Tibial artery (tissue), 4 donors: Measurements from ENCODE around the gene CMSS1.

Source experiments
- DNase-seq, 2 donors: peaks; one replicate each; pipeline ENCODE4 v3.0.0-alpha.2; 2019
- H3K27ac ChIP-seq, 2 donors: fragments of 200-600 bp; sonication (generic) in 1 of 2; 1 replicate in 1 of 2; 2 replicates in 1 of 2; pipeline ENCODE4 v1.5.1; 2018 to 2019; ENCODE audit warnings: mild to moderate bottlenecking in 1 of 2
- H3K27me3 ChIP-seq, 2 donors: fragments of 200-600 bp; sonication (generic) in 1 of 2; one replicate each; pipeline versions ENCODE4 v1.5.1 to v1.6.0; 2016 to 2019
- H3K36me3 ChIP-seq, 3 donors: fragments of 200-600 bp; sonication (generic) in 2 of 3; one replicate each; pipeline ENCODE4 v1.5.1; 2016 to 2019; ENCODE audit warnings: mild to moderate bottlenecking in 2 of 3
- H3K4me1 ChIP-seq, 4 donors: fragments of 200-600 bp; sonication (generic) in 2 of 4; 1 replicate in 3 of 4; 2 replicates in 1 of 4; pipeline ENCODE4 v1.5.1; 2016 to 2019
- H3K4me3 ChIP-seq, 2 donors: fragments of 200-600 bp; sonication (generic) in 1 of 2; 1 replicate in 1 of 2; 2 replicates in 1 of 2; pipeline ENCODE4 v1.5.1; 2018 to 2019; ENCODE audit warnings: mild to moderate bottlenecking in 2 of 2
- H3K9me3 ChIP-seq, 3 donors: fragments of 200-600 bp; sonication (generic) in 1 of 3; one replicate each; pipeline ENCODE4 v1.5.1; 2016 to 2019
- CTCF ChIP-seq, 2 experiments: fragments of 200-600 bp in 1 of 2; fragments of 450-650 bp in 1 of 2; IDR thresholded peaks; one replicate each; pipeline ENCODE4 v1.5.1; 2017 to 2019; ENCODE audit warnings: antibody characterized with exemption in 2 of 2, mild to moderate bottlenecking in 1 of 2, moderate library complexity in 1 of 2
- intact Hi-C: fragments of 100-400 bp; cut with DNase I; formaldehyde crosslinking; loops from one replicate; pipeline ENCODE4 v1.15.0; 2023; ENCODE audit warnings: low total_unique reads

Gene CMSS1

DNA sequence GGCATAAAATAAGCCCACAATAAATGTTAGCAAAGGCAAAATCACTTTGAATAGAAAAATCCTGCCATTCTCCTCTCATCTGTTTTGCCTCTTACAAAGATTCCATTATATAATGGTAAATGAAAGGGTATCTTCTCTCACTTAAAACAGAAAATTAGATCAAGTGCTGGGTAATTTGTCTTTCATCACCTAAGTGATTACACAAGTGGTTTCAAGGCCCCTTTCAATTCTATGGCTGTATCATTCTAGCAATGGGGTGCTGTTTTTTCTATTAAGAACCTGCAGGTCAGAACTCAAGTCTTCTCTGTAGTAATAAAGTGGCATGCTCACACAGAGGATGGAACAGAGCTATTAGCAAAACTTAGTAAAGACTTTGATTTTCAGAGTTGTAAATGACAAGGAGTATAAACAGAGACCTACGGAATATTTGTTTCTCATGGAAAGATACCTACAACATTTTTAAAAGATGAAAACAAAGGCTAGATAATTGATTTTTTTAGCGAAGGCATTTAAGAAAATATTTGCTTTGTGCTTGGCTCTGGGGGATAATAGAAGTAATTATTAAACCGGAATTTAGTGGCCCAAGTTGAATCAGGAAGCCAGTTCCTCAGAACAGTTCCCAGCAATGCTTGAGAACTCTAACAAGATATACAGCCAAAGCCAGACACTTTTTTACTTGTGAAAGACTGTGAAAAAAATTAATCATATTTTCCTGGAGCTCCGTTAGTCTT lies 137.4 kb downstream of the CMSS1 start:
- Histone ChIP-seq H3K27me3 (no peaks in the 10 kb centered on the region), H3K27ac (peak overlapping the region in 1 of 2 donors; percentile 11), H3K36me3 (no peaks in the 10 kb centered on the region), H3K4me1 (peaks cover 0 to 61% (median 4%) of the 10 kb centered on the region in 4 donors), H3K4me3 (no peak overlapping the region), H3K9me3 (no peaks in the 10 kb centered on the region)
- intact Hi-C loops: no loop called here
- TF ChIP-seq CTCF (IDR thresholded peaks at IDR 0.05): no peak
- DNase-seq: no peak

DNA sequence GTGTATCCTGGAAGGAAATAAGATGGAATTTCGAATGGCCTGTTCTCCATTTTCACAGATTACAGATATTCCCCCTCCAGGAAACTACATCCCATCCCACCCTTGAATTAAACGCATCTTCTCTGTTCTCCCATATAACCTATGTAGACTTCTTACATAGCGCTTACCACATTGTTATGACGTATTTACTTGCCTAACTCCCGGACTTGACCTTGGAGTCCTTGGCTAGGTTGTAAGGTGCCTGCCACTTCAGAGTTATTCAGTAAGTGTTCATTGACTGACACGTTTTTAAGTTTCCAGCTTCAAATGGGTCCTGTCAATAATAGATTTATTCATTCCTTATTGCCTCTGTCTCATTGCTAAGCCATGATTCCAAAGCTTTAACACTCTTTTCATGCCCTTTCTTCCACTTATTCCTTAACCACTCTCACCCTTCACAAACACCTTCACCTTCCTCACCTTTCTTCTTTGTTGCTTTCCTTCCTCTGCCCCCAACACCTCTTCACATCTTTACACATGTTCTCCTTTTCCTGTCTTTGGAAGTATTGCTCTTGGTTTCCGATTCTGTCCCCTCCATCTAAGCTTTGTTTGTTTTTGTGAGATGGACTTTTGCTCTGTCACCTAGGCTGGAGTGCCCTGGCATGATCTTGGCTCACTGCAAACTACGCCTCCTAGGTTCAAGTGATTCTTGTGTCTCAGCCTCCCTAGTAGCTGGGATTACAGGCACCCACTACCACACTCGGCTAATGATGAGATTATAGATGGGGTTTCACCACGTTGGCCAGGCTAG lies 138.3 kb downstream of the CMSS1 start:
- Histone ChIP-seq H3K36me3 (no peaks in the 10 kb centered on the region), H3K4me3 (no peak overlapping the region), H3K9me3 (no peaks in the 10 kb centered on the region), H3K27ac (peak overlapping the region in 1 of 2 donors; percentile 87), H3K4me1 (peaks cover 0 to 61% (median 5%) of the 10 kb centered on the region in 4 donors), H3K27me3 (no peaks in the 10 kb centered on the region)
- no peak for DNase-seq
- intact Hi-C loops: no loop called here
- TF ChIP-seq CTCF (IDR thresholded peaks at IDR 0.05): no peak

GRCh38 chr3:99957151-99957796 lies 139.6 kb downstream of the CMSS1 start:
- Histone ChIP-seq H3K9me3 (no peaks in the 10 kb centered on the region), H3K4me3 (no peak overlapping the region), H3K27ac (peak overlapping the region; percentile 30 to 87), H3K36me3 (no peaks in the 10 kb centered on the region), H3K27me3 (no peaks in the 10 kb centered on the region), H3K4me1 (peaks cover 0 to 67% (median 9%) of the 10 kb centered on the region in 4 donors)
- DNase-seq: no peak
- intact Hi-C loops: no loop called here
- TF ChIP-seq CTCF (IDR thresholded peaks at IDR 0.05): no peak

GRCh38 chr3:99958222-99958912 lies 140.7 kb downstream of the CMSS1 start:
- intact Hi-C loops: no loop called here
- DNase-seq: no peak
- no peak overlapping the region for H3K4me3 ChIP-seq
- H3K4me1 ChIP-seq: peaks cover 0 to 73% (median 9%) of the 10 kb centered on the region in 4 donors
- H3K27me3 ChIP-seq: no peaks in the 10 kb centered on the region
- H3K27ac ChIP-seq: peak overlapping the region; percentile 82 to 87
- no peaks in the 10 kb centered on the region for H3K9me3 ChIP-seq
- H3K36me3 ChIP-seq: no peaks in the 10 kb centered on the region
- TF ChIP-seq CTCF (IDR thresholded peaks at IDR 0.05): no peak

- Histone ChIP-seq H3K27ac (peak overlapping the region; percentile 82 to 87), H3K27me3 (no peaks in the 10 kb centered on the region), H3K4me3 (peak overlapping the region; percentile 0 to 2), H3K4me1 (peaks cover 0 to 80% (median 12%) of the 10 kb centered on the region in 4 donors), H3K9me3 (no peaks in the 10 kb centered on the region), H3K36me3 (no peaks in the 10 kb centered on the region)
- intact Hi-C loops: no loop called here
- TF ChIP-seq CTCF (IDR thresholded peaks at IDR 0.05): no peak
- no peak for DNase-seq
Measured at GRCh38 chr3:99960123-99960878, 142.6 kb downstream of the CMSS1 start.
